Fibroblast of skin of left biceps (primary cell): Measurements from ENCODE around the gene BICDL2.

Source experiments
- DNase-seq, 2 experiments: peaks; one replicate each; pipeline ENCODE4 v3.0.0-alpha.2; 2013; ENCODE audit warnings: low read depth in 2 of 2

Gene BICDL2

DNA sequence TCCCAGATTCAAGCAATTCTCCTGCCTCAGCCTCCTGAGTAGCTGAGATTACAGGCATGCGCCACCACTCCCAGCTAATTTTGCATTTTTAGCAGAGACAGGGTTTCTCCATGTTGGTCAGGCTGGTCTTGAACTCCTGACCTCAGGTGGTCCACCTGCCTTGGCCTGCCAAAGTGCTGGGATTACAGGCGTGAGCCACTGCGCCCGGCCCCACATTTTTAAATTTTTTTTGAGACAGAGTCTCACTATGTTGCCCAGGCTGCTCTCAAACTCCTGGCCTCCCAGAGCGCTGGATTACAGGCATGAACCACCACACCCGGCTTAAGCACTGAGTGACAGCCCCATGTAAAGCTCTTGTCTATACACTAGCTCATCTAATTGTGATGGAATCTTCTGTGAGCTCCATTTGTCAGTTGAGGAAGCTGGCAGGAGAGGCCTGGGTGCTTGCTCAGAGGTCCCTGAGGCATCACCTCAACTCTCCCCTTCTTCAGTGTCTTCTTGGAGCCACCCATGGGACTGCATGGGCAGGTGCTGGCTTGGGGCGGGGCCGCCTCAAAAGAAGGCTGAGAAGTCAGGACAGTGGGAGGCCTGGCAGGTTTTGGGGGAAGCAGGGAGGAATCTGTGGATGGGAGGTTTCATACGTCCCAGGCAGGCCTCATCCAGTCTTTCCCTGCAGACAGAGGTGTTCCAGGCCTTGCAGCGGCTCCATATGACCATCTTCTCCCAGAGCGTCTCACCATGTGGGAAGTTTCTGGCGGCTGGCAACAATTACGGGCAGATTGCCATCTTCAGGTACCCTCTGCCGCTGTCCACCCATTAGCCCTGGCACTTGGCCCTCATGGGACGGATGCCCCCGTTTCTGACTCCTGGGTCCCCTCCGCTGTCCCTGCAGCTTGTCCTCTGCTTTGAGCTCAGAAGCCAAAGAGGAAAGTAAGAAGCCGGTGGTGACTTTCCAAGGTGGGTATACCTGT is 11.4 kb downstream of the BICDL2 start:
- no peak for DNase-seq

DNA sequence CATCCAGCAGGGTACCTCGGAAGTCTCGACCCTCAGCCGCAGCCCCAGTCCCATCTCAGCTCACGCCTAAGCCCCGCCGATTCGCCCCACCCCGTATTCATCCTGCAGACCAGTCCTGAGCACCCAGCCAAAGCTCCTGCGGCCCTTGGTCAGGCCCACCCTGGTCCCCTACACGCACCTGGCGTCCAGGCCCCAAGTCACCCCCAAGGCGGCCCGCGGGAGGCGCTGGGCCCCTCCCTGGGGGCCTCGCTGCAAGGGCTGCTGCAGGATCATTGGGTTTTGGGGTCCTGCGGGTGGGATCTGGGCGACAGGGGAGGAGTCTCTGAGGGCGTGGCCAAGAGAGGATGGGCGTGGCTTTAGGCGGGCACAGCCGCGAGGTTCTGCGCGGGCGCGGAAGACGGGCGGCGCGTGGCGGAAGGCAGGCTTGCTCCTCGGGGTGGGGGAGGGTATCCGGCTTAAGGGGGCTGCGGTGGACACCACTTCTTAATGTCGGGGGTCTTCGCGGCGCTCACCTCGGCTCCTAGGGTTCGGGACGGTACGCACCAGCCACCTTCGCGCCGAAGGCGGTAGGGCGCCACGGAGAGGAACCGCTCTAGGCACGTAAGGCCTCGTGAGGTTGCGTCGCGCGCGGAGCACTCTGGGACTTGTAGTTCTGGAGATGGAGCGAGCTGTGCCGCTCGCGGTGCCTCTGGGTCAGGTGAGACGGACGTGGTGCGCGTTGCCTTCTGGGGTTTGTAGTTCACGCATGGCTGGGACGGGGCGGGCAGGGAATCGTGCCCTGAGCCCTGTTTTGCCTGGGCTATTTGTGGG is 12.9 kb downstream of the BICDL2 start, which contains the start of the genes HCFC1R1 and THOC6:
TSS of gene HCFC1R1 (minus strand) at position 274 of the 810 bp plus-strand sequence. CDS start at position 273, 1 bp downstream.
TSS of gene THOC6 (plus strand) at position 367 of the 810 bp plus-strand sequence. CDS start at position 659, 292 bp downstream.
- peak; percentile 91 to 92 for DNase-seq

DNA sequence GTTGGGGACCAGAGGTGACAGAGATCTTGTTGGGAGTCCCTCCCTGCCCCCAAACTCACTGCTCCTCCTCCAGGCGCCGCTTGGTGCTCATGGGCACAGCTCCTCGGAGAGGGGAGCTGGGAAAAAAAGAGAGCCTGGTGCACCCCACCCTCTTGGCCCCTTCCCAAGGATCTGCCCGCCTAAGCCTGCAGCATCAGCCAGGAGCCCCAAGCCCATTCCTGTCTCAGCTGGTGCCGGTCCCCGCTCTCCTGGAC is 13.4 kb downstream of the BICDL2 start:
- DNase-seq, result no peak

- DNase-seq, result no peak
These were observed 13.9 kb downstream of the BICDL2 start for GRCh38 chr16:3022684-3023414.

DNA sequence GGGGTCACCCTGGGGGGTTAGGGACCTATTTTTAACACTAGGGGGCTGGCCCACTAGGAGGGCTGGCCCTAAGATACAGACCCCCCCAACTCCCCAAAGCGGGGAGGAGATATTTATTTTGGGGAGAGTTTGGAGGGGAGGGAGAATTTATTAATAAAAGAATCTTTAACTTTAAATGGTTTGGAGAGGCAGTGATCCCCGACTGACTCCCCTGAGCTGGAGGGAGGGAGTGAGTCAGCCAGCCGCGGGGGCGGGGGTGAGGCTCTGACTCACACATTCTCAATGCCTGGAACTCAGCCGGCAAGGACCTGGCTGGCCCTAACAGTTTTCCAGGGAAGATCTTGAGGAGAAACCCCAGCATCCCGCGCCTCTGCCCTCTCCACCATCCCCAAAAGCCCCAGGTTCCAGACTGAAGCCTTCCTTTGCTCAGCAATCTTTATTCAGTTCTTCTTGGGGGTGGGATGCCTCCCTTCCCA is 14.5 kb downstream of the BICDL2 start:
- DNase-seq, result peak; percentile 91 to 93

- DNase-seq, result peak; percentile 86 to 87
These were observed 15.1 kb downstream of the BICDL2 start for GRCh38 chr16:3021449-3022207.

- DNase-seq, result peak; percentile 59 to 69
These were observed 15.9 kb downstream of the BICDL2 start for GRCh38 chr16:3020604-3021448.

- DNase-seq, result no peak
These were observed 16.5 kb downstream of the BICDL2 start, which contains the start of gene TNFRSF12A for GRCh38 chr16:3020247-3020603. TNFRSF12A (plus strand) TSS chr16:3020368; CDS start chr16:3020398, 30 bp downstream.

DNA sequence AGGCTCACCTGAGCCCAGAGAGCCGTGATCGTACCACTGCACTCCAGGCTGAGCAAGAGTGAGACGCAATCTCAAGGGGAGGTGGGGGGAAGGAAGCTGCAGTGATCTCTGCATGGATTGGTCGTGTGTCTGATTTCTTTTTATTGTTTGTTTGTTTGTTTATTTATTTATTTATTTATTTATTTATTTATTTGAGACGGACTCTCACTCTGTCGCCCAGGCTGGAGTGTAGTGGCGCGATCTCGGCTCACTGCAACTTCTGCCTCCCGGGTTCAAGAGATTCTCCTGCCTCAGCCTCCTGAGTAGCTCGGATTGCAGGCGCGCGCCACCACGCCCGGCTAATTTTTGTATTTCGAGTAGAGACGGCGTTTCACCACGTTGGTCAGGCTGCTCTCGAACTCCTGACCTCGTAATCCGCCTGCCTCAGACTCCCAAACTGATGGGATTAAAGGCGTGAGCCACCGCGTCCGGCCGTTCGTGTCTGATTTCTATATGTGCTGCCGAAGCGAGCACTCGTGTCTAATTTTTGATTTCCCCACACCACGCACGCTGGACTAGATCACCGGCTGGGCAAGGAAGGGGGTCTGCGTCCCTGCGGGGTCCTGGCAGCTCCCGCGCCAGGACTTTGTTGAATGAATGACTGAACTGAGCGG is 17.0 kb downstream of the BICDL2 start:
- DNase-seq, result no peak

GRCh38 chr16:3017794-3018506 is 18.8 kb downstream of the BICDL2 start, which contains the start of gene CLDN6:
CLDN6 (minus strand) TSS chr16:3018183; CDS start chr16:3016021, 2,162 bp downstream.
- DNase-seq, result no peak

DNA sequence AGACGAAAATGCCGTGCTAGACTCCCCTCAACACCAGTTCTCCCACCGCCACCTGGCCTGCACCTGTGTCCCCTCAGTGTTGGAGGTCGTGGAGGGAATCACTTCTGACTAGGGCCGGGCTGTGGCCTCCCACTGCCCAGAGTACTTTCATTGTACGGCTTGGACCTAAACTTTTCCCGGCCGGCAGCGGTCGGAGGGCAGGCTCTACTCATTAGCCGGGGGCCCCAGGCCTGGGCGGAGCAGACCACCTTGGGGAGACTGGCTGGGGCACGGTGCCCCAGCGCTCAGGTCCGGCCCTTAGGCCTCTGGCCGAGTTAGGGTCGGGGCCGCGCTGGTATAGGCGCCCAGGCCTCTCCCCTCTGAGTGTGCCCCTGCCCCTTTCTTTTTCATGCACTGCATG is 19.4 kb downstream of the BICDL2 start:
- no peak for DNase-seq

DNA sequence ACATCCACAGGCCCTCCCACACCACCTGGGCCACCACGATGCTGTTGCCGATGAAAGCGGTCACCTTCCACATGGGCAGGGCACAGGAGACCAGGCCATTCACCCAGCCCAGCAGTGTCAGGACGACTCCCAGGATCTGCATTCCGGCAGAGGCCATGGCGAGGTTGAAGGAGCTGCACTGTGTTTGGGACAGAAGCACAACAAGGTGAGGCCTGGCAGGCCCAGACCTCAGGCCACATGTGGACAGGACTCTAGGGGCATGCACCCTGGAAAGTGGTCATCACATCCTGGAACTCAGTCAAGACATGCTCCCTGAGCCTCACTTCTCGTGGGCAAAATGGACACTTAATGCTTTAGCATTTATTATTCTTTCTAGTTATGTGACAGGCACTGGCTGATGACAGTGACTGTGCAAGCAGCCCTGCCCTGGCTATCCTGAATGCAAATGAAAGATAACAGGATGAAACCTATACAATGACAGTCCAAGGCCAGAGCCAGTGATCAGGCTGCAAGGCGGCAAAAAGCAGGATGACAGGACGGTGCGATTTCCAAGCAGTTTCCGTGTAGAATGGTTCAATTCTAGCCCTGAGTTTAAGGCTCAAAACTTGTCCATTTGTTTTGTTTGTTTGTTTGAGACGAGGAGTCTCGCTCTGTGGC is 20.8 kb downstream of the BICDL2 start:
- no peak for DNase-seq

GRCh38 chr16:3014971-3015370 is 21.8 kb downstream of the BICDL2 start:
- no peak for DNase-seq

GRCh38 chr16:3013998-3014690 is 22.6 kb downstream of the BICDL2 start:
- no peak for DNase-seq

DNA sequence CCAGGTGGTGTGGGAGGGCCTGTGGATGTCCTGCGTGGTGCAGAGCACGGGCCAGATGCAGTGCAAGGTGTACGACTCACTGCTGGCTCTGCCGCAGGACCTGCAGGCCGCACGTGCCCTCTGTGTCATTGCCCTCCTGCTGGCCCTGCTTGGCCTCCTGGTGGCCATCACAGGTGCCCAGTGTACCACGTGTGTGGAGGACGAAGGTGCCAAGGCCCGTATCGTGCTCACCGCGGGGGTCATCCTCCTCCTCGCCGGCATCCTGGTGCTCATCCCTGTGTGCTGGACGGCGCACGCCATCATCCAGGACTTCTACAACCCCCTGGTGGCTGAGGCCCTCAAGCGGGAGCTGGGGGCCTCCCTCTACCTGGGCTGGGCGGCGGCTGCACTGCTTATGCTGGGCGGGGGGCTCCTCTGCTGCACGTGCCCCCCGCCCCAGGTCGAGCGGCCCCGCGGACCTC is 23.2 kb downstream of the BICDL2 start:
- no peak for DNase-seq

- no peak for DNase-seq
These were observed 23.8 kb downstream of the BICDL2 start, which contains the start of gene CLDN9 for GRCh38 chr16:3012828-3013420. CLDN9 (plus strand) TSS chr16:3012923; CDS start chr16:3013363, 440 bp downstream.

- DNase-seq, result no peak
These were observed 24.5 kb downstream of the BICDL2 start for GRCh38 chr16:3012246-3012645.
